SK-N-SH (cell line): ENCODE results near the gene TMUB1. TPM values are rescaled to one million over a fixed set of nuclear protein-coding genes. Genes with fewer than 3 reads are reported as not detected.

ENCODE experiments used
- CTCF ChIA-PET: fragments of 300-600, 350-600 bp; formaldehyde crosslinking; extraction: SDS; loops from one replicate; lab custom pipeline; 2021; lab: Yijun Ruan, JAX
- POLR2A ChIA-PET: fragments of 350-600 bp; sonication (Branson Sonifier 250); formaldehyde crosslinking; extraction: SDS; loops from one replicate; lab custom pipeline; 2020; ENCODE audit warnings: antibody characterized with exemption, inconsistent platforms; lab: Yijun Ruan, JAX
- DNase-seq: peaks from one replicate; pipeline ENCODE4 v3.0.0; 2012
- H2AFZ ChIP-seq: fragments of 200-600 bp; sonication (generic); 2 replicates; pipeline ENCODE4 v1.8.1; 2016; ENCODE audit warnings: antibody characterized with exemption, mild to moderate bottlenecking, low read depth
- H3F3A ChIP-seq: fragments of 200-600 bp; sonication (generic); replicated peaks from 2 replicates; pipeline ENCODE3; 2016; ENCODE audit warnings: antibody characterized with exemption, mild to moderate bottlenecking; ENCODE audit not compliant: insufficient read depth
- H3K27ac ChIP-seq, 2 experiments: fragments of 200-500 bp in 1 of 2; fragments of 200-600 bp in 1 of 2; sonication (Bioruptor generic) in 1 of 2; sonication (generic), shearing (Covaris generic) in 1 of 2; 2 replicates each; pipeline versions ENCODE4 v1.5.1 to v1.6.1; 2014 to 2016; ENCODE audit warnings: low read depth in 2 of 2, inconsistent platforms in 1 of 2, low read length in 1 of 2, mild to moderate bottlenecking in 1 of 2, mixed read lengths in 1 of 2
- H3K27me3 ChIP-seq: fragments of 200-600 bp; sonication (generic), shearing (Covaris generic); 2 replicates; pipeline ENCODE4 v1.6.1; 2016; ENCODE audit warnings: mixed run types; ENCODE audit not compliant: insufficient read depth
- H3K36me3 ChIP-seq, 2 experiments: fragments of 200-500 bp in 1 of 2; fragments of 200-600 bp in 1 of 2; sonication (Bioruptor generic) in 1 of 2; sonication (generic) in 1 of 2; replicated peaks in 1 of 2; 2 replicates each; pipeline versions ENCODE3 to v1.5.1; 2014 to 2016; ENCODE audit warnings: low read length in 1 of 2, mild to moderate bottlenecking in 1 of 2; ENCODE audit not compliant: insufficient read depth in 2 of 2, control insufficient read depth in 1 of 2
- H3K4me1 ChIP-seq, 2 experiments: fragments of 200-500 bp in 1 of 2; fragments of 200-600 bp in 1 of 2; sonication (Bioruptor generic) in 1 of 2; sonication (generic), shearing (Covaris generic) in 1 of 2; 2 replicates each; pipeline versions ENCODE4 v1.5.1 to v1.6.1; 2014 to 2016; ENCODE audit warnings: low read depth in 1 of 2, low read length in 1 of 2, mixed run types in 1 of 2; ENCODE audit not compliant: insufficient read depth in 2 of 2, control insufficient read depth in 1 of 2
- H3K4me2 ChIP-seq: fragments of 200-600 bp; sonication (generic), shearing (Covaris generic); 2 replicates; pipeline ENCODE4 v1.6.1; 2017; ENCODE audit warnings: mixed run types
- H3K4me3 ChIP-seq, 2 experiments: fragments of 200-500 bp in 1 of 2; fragments of 200-600 bp in 1 of 2; sonication (Bioruptor generic) in 1 of 2; sonication (generic), shearing (Covaris generic) in 1 of 2; 2 replicates each; pipeline versions ENCODE4 v1.5.1 to v1.8.1; 2014 to 2016; ENCODE audit warnings: low read depth in 2 of 2, inconsistent platforms in 1 of 2, low read length in 1 of 2, mild to moderate bottlenecking in 1 of 2, mixed read lengths in 1 of 2, moderate library complexity in 1 of 2
- H3K79me2 ChIP-seq: fragments of 200-600 bp; sonication (generic); 2 replicates; pipeline ENCODE4 v1.8.1; 2017; ENCODE audit warnings: mild to moderate bottlenecking; ENCODE audit not compliant: insufficient read depth
- H3K9ac ChIP-seq: fragments of 200-600 bp; sonication (generic); 2 replicates; pipeline ENCODE4 v1.6.1; 2017; ENCODE audit warnings: mixed run types
- H3K9me2 ChIP-seq: fragments of 200-600 bp; sonication (generic); 2 replicates; pipeline ENCODE4 v1.6.1; 2017; ENCODE audit warnings: mixed run types
- H3K9me3 ChIP-seq: fragments of 200-600 bp; sonication (generic); 2 replicates; pipeline ENCODE4 v1.6.1; 2017; ENCODE audit warnings: mixed run types, mild to moderate bottlenecking, moderate library complexity
- H4K20me1 ChIP-seq: fragments of 200-600 bp; sonication (generic); 2 replicates; pipeline ENCODE4 v1.6.1; 2017; ENCODE audit warnings: mild to moderate bottlenecking, mixed run types; ENCODE audit not compliant: insufficient read depth
- NRF1 ChIP-seq: IDR thresholded peaks from 2 replicates; pipeline ENCODE4 v1.6.1; 2012; ENCODE audit warnings: low read depth, mild to moderate bottlenecking, low read length
- SMC3 ChIP-seq: IDR thresholded peaks from 2 replicates; pipeline ENCODE4 v1.6.1; 2012; ENCODE audit warnings: low read depth, low read length, improper control_type of control experiment
- TEAD4 ChIP-seq: IDR thresholded peaks from 2 replicates; pipeline ENCODE4 v1.4.0; 2012; ENCODE audit warnings: mild to moderate bottlenecking, borderline replicate concordance; ENCODE audit not compliant: insufficient read depth
- YY1 ChIP-seq: IDR thresholded peaks from 2 replicates; pipeline ENCODE4 v1.4.0; 2012; ENCODE audit warnings: low read depth, mild to moderate bottlenecking
- ZBTB33 ChIP-seq: IDR thresholded peaks from 2 replicates; pipeline ENCODE4 v1.4.0; 2012; ENCODE audit warnings: low read depth, borderline replicate concordance
- WGBS: methylation state at CpG from one replicate; pipeline ENCODE4 v1.1.6; 2017; ENCODE audit warnings: low lambda C conversion rate; 5-methylcytosine and 5-hydroxymethylcytosine counted together
- polyA plus RNA-seq, 3 experiments: library from polyadenylated mRNA; depleted of rRNA; stranded (reverse); fragments of >200 nt; gene quantifications; 2 replicates each; pipeline ENCODE4 v1.2.3, GENCODE V29; 2012

Gene TMUB1
- polyA plus RNA-seq, 1 of the 3 experiments (the other 2 are of a cell fraction): 60.6 TPM

- no peak overlapping the region for H3K9ac ChIP-seq
- H3K9me3 ChIP-seq: no peaks in the 10 kb centered on the region
- POLR2A ChIA-PET: no interaction called here
- H4K20me1 ChIP-seq: peaks cover 24% of the 10 kb centered on the region
- TF ChIP-seq NRF1: no peak
- no peak for TF ChIP-seq YY1
- CTCF ChIA-PET: interaction anchor here (1.1 to 18.0 kb wide), 5 partner anchors 16 to 118 kb away, joined by 4 to 243 read pairs (median 13); partner anchors contain the start of gene GBX1
- H3K4me3 ChIP-seq: no peak overlapping the region
- H3K36me3 ChIP-seq: peaks cover 33 to 83% of the 10 kb centered on the region in 2 experiments
- WGBS: 96% methylated on average over 19 of the region's 19 CpGs
- H3K9me2 ChIP-seq: no peaks in the 10 kb centered on the region
- no peaks in the 10 kb centered on the region for H3K27me3 ChIP-seq
- H2AFZ ChIP-seq: no peak overlapping the region
- no peak for DNase-seq
- H3K4me1 ChIP-seq: peaks cover 0 to 19% of the 10 kb centered on the region in 2 experiments; a peak in 1 of 4 replicates
- no peak overlapping the region for H3K4me2 ChIP-seq
- H3K27ac ChIP-seq: no peak overlapping the region
- peaks cover 4% of the 10 kb centered on the region for H3F3A ChIP-seq
- peaks cover 18% of the 10 kb centered on the region; the same call in 1 of the 2 replicates for H3K79me2 ChIP-seq
Observed at GRCh38 chr7:151126491-151127137, 43.3 kb upstream of the TMUB1 start.

- WGBS: 97% methylated on average over 58 of the region's 58 CpGs
Observed at GRCh38 chr7:151125846-151126481, 42.7 kb upstream of the TMUB1 start.

More at GRCh38 chr7:151125846-151126481, 42.7 kb upstream of the TMUB1 start:
- TF ChIP-seq NRF1: no peak
- TF ChIP-seq SMC3: no peak
- no peak for TF ChIP-seq ZBTB33
- no peak for TF ChIP-seq TEAD4
- Histone ChIP-seq H3K4me3 (no peak overlapping the region), H3K27me3 (no peaks in the 10 kb centered on the region), H3K9me3 (no peaks in the 10 kb centered on the region), H3K9ac (no peak overlapping the region), H3F3A (peaks cover 4% of the 10 kb centered on the region), H2AFZ (no peak overlapping the region), H3K4me2 (no peak overlapping the region), H3K36me3 (peaks cover 30 to 82% of the 10 kb centered on the region in 2 experiments), H3K9me2 (no peaks in the 10 kb centered on the region), H3K4me1 (peaks cover 0 to 12% of the 10 kb centered on the region in 2 experiments; a peak in 1 of 4 replicates), H3K27ac (no peak overlapping the region), H3K79me2 (peaks cover 18% of the 10 kb centered on the region; the same call in 1 of the 2 replicates), H4K20me1 (peaks cover 24% of the 10 kb centered on the region)
- DNase-seq: no peak
- ChIA-PET POLR2A (no interaction called here), CTCF (interaction anchor here (0.8 to 18.0 kb wide), 8 partner anchors 16 to 118 kb away, joined by 4 to 243 read pairs (median 13); partner anchors contain the start of gene GBX1)
